ENCODE results near the gene RPE65. TPM values are rescaled to one million over a fixed set of nuclear protein-coding genes. Genes with fewer than 3 reads are reported as not detected.
"Not testable (repeated sequence)": the region's sequence is repeated elsewhere in the genome, so short reads cannot be mapped to it uniquely, and the experiment has no call there.

RPE65 gene
- total and polyA plus RNA-seq, 2 experiments from 2014 or later, result 0.51 to 0.67 TPM

- Histone ChIP-seq H3K4me3 (no peak overlapping the region), H3K36me3 (no peaks in the 10 kb centered on the region), H3K27ac (no peak overlapping the region), H3K27me3 (no peaks in the 10 kb centered on the region), H3K9me3 (ENCODE audit: low read depth) (no peaks in the 10 kb centered on the region), H3K4me1 (ENCODE audit: low read depth) (no peaks in the 10 kb centered on the region)
- DNase-seq (ENCODE audit: low read depth in 1 of 2, low spot score in 1 of 2), result no peak
- no peak for TF ChIP-seq CTCF (IDR thresholded peaks at IDR 0.05; ENCODE audit: low read depth, low read length)
Observed at GRCh38 chr1:68421350-68421749, 28.4 kb downstream of the RPE65 start.

DNA sequence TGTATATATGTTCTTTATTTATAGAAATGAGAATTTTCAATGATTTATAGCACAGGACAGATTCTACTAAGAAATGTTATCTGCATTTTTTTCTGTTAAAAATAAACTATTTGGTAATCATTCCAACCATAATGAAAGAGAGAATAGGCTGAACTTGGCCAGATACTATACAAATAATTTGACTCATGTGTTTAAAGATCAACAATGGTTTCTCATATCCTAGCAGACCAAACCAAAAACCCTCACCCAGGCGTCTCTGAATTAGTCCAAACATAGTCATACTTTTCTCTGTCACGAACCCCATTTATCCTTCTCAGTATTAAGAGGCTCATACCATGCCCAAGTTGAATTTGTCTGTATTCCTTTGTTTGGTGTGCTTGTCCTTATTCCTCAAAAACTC lies 40.3 kb downstream of the RPE65 start:
- TF ChIP-seq CTCF (IDR thresholded peaks at IDR 0.05; ENCODE audit: low read depth, low read length), result no peak
- no peaks in the 10 kb centered on the region for H3K4me1 ChIP-seq (ENCODE audit: low read depth)
- no peak overlapping the region for H3K4me3 ChIP-seq
- no peak overlapping the region for H3K27ac ChIP-seq
- H3K27me3 ChIP-seq, result peaks cover 16% of the 10 kb centered on the region
- no peaks in the 10 kb centered on the region for H3K36me3 ChIP-seq
- H3K9me3 ChIP-seq (ENCODE audit: low read depth), result no peaks in the 10 kb centered on the region
- DNase-seq (ENCODE audit: low read depth in 1 of 2, low spot score in 1 of 2), result no peak

DNA sequence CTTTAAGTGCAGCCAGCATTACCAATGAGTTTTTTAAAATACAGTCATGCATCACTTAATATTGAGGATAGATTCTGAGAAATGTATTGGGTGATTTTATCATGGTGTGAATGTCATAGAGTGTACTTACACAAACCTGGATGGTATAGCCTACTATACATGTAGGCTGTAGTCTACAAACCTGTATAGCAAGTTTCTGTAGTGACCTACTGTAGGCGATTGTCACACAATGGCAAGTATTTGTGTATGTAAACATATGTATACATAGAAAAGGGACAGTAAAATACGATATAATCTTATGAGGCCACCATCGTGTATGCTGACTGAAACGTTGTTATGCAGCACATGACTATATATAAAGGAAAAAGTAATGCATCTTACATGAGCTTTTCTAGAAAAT lies 48.2 kb downstream of the RPE65 start:
- no peaks in the 10 kb centered on the region for H3K9me3 ChIP-seq (ENCODE audit: low read depth)
- no peak overlapping the region for H3K4me3 ChIP-seq
- H3K27me3 ChIP-seq, result peaks cover 2% of the 10 kb centered on the region
- H3K4me1 ChIP-seq (ENCODE audit: low read depth), result no peaks in the 10 kb centered on the region
- TF ChIP-seq CTCF (IDR thresholded peaks at IDR 0.05; ENCODE audit: low read depth, low read length), result no peak
- no peak for DNase-seq (ENCODE audit: low read depth in 1 of 2, low spot score in 1 of 2)
- no peaks in the 10 kb centered on the region for H3K36me3 ChIP-seq
- no peak overlapping the region for H3K27ac ChIP-seq

DNA sequence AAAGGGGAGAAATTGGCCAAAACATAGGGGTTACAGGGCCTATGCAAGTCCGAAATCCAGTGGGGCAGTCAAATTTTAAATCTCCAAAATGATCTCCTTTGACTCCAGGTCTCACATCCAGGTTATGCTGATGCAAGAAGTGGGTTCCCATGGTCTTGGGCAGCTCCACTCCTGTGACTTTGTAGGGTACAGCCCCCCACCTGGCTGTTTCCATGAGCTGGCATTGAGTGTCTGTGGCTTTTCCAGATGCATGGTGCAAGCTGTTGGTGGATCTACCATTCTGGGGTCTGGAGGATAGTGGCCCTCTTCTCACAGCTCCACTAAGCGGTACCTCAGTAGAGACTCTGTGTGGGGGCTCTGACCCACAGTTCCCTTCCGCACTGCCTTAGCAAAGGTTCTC lies 54.2 kb downstream of the RPE65 start:
- not testable (repeated sequence) for H3K9me3 ChIP-seq (ENCODE audit: low read depth); H3K4me1 ChIP-seq (ENCODE audit: low read depth); H3K36me3 ChIP-seq; H3K27ac ChIP-seq; DNase-seq (ENCODE audit: low read depth in 1 of 2, low spot score in 1 of 2); H3K4me3 ChIP-seq; H3K27me3 ChIP-seq

- H3K36me3 ChIP-seq; H3K4me1 ChIP-seq (ENCODE audit: low read depth); H3K27me3 ChIP-seq; H3K27ac ChIP-seq; DNase-seq (ENCODE audit: low read depth in 1 of 2, low spot score in 1 of 2); H3K4me3 ChIP-seq; H3K9me3 ChIP-seq (ENCODE audit: low read depth): not testable (repeated sequence)
Observed at GRCh38 chr1:68392474-68392873, 57.3 kb downstream of the RPE65 start.

DNA sequence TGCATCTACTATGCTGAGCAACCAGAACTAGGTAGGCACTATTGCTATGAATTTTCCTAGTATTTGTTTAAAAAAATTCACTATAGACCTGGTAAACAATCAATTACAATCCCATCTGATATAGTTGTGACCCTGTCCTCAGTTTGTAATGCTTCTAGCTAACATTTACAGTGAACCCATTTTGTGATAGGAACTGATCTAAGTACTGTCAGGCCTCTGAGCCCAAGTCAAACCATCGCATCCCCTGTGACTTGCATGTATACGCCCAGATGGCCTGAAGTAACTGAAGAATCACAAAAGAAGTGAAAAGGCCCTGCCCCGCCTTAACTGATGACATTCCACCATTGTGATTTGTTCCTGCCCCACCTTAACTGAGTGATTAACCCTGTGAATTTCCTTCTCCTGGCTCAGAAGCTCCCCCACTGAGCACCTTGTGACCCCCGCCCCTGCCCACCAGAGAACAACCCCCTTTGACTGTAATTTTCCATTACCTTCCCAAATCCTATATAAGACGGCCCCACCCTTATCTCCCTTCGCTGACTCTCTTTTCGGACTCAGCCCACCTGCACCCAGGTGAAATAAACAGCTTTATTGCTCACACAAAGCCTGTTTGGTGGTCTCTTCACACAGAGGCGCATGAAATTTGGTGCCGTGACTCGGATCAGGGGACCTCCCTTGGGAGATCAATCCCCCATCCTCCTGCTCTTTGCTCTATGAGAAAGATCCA lies 63.8 kb downstream of the RPE65 start:
- not testable (repeated sequence) for H3K36me3 ChIP-seq; H3K4me1 ChIP-seq (ENCODE audit: low read depth); H3K27me3 ChIP-seq; H3K4me3 ChIP-seq; H3K9me3 ChIP-seq (ENCODE audit: low read depth); H3K27ac ChIP-seq; DNase-seq (ENCODE audit: low read depth in 1 of 2, low spot score in 1 of 2)

DNA sequence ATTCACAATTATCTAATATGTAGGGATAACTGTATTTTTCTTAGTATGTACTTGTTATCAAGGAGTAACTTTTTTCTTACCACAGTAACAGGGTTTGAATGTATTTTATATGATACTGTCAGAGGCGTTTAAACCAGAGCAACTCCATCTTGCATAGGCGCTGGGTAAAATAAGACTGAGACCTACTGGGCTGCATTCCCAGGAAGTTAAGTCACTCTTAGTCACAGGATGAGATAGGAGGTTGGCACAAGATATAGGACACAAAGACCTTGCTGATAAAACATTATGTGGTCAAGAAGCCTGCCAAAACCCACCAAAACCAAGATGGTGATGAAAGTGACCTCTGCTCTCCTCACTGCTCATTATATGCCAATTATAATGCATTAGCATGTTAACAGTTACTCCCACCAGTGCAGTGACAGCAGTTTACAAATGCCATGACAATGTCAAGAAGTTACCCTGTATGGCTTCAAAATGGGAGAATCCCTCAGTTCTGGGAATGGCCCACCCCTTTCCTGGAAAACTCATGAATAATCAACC lies 64.8 kb downstream of the RPE65 start:
- peak in 1 of 2 donors; percentile 93 for DNase-seq (ENCODE audit: low read depth in 1 of 2, low spot score in 1 of 2)
- Histone ChIP-seq H3K9me3 (ENCODE audit: low read depth) (no peaks in the 10 kb centered on the region), H3K27me3 (no peaks in the 10 kb centered on the region), H3K27ac (no peak overlapping the region), H3K4me1 (ENCODE audit: low read depth) (no peaks in the 10 kb centered on the region), H3K4me3 (no peak overlapping the region), H3K36me3 (no peaks in the 10 kb centered on the region)
- TF ChIP-seq CTCF (IDR thresholded peaks at IDR 0.05; ENCODE audit: low read depth, low read length), result no peak

All from cardiac muscle cell (in vitro differentiated cells and primary cell).